IPS-15b (cell line): Measurements from ENCODE around the gene RASGEF1C.
A peak's percentile ranks its signal among the peaks of the same experiment; 100 is the strongest.

ENCODE experiments used
- H3K27me3 ChIP-seq: one replicate; pipeline ENCODE4 v1.6.1; 2013; ENCODE audit warnings: low read length; ENCODE audit not compliant: control insufficient read depth, insufficient read depth
- H3K36me3 ChIP-seq: one replicate; pipeline ENCODE4 v1.6.1; 2013; ENCODE audit warnings: low read length; ENCODE audit not compliant: control insufficient read depth, insufficient read depth
- H3K4me1 ChIP-seq: one replicate; pipeline ENCODE4 v1.6.1; 2013; ENCODE audit warnings: mild to moderate bottlenecking, low read length; ENCODE audit not compliant: control insufficient read depth, insufficient read depth
- H3K4me3 ChIP-seq: one replicate; pipeline ENCODE4 v1.5.1; 2013; ENCODE audit warnings: low read depth, low read length
- H3K9ac ChIP-seq: one replicate; pipeline ENCODE4 v1.6.1; 2013; ENCODE audit warnings: low read depth, mild to moderate bottlenecking, low read length
- H3K9me3 ChIP-seq: one replicate; pipeline ENCODE4 v1.6.1; 2013; ENCODE audit warnings: mild to moderate bottlenecking, low read length; ENCODE audit not compliant: control insufficient read depth, insufficient read depth

Gene RASGEF1C

DNA sequence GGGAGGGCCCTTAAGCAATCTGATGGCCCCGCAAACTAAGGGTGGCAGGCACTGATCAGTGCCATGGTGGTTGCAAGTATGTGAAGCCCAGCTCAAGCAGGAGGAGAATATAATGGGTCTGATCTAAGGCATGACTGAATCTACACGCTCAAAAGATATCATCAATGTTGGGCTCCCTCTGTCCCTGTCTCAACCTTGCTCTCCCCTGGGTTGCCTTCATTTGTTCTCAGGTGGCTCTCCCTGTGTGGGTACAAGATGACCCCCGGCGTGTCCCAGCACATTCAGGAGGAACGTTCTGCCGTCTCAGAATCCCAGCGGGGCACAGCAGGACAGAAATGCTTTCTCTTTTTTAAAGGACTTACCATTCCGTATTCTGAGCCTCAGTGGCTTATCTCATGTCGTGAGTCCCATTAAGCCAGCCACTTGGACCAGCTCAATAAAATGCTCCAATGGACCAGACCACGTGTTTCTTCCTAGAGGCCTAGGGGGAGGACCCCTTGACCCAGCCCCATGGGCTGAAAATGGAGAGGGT, 125.4 kb downstream of the RASGEF1C start:
- Histone ChIP-seq H3K4me3 (no peak overlapping the region), H3K9me3 (no peaks in the 10 kb centered on the region), H3K4me1 (peaks cover 34% of the 10 kb centered on the region), H3K36me3 (peaks cover 2% of the 10 kb centered on the region), H3K9ac (no peak overlapping the region), H3K27me3 (peaks cover 4% of the 10 kb centered on the region)

- peaks cover 4% of the 10 kb centered on the region for H3K27me3 ChIP-seq
- peaks cover 31% of the 10 kb centered on the region for H3K4me1 ChIP-seq
- no peak overlapping the region for H3K9ac ChIP-seq
- H3K4me3 ChIP-seq: peak overlapping the region; percentile 9
- no peaks in the 10 kb centered on the region for H3K9me3 ChIP-seq
- H3K36me3 ChIP-seq: peaks cover 2% of the 10 kb centered on the region
Measured at GRCh38 chr5:180082633-180083420, 126.2 kb downstream of the RASGEF1C start.

DNA sequence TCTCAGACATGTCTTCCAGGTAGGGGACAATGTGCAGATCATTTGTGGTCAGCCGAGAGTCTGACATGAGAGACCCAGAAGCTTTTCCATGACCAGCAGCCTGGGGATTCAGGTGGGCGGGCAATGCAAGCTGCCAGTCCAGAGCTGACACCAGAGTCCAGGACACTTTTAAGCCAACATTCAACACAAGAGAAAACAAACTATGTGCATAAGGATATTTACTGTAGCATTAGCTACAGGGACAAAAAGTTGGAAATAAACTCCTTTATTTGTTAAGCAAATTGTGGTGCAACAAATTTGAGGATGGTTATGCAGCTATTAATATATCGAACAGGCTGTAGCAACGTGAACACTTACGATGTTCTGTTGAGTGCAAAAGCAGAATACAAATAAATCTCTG, 127.5 kb downstream of the RASGEF1C start:
- no peak overlapping the region for H3K9ac ChIP-seq
- peaks cover 4% of the 10 kb centered on the region for H3K27me3 ChIP-seq
- no peaks in the 10 kb centered on the region for H3K9me3 ChIP-seq
- no peak overlapping the region for H3K4me3 ChIP-seq
- peaks cover 31% of the 10 kb centered on the region for H3K4me1 ChIP-seq
- H3K36me3 ChIP-seq: peaks cover 2% of the 10 kb centered on the region

GRCh38 chr5:180080486-180081280, 128.3 kb downstream of the RASGEF1C start:
- H3K27me3 ChIP-seq: peaks cover 4% of the 10 kb centered on the region
- H3K4me1 ChIP-seq: peaks cover 29% of the 10 kb centered on the region
- no peak overlapping the region for H3K4me3 ChIP-seq
- H3K36me3 ChIP-seq: peaks cover 2% of the 10 kb centered on the region
- H3K9me3 ChIP-seq: no peaks in the 10 kb centered on the region
- no peak overlapping the region for H3K9ac ChIP-seq

DNA sequence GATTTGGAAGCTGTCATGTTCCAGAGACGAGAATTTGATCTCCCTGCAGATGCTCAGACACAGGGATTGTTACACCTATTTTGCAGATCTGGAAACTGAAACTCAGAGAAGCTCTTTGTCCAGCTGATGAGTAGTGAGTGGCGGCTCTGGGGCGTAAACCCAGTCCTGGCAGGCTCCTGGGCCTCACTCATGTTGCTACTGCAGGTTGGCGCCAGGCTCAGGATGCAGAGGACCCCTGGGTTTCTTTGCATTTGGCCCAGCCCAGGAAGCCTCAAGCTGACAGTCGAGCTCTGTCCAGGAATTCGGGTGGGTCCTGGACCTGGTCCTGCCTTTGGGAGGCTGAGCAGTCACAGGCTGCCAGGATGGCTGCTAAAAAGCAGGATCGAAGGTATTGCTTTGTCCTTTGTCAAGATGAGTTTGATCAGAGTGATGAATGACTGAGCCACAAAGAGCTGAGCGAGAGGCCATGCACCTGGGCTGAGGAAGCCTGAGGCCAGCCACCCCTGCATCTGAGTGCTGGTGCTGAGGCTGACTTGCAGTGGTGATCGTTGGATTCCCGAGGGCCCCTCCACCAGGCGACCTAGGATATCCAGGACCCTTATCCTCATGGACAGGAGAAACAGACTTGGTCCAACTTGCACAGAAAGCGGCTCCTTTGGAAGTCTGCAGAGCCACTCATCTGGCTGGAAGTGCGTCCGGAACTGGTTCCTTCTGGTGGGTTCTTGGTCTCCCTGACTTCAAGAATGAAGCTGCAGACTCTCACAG, 129.1 kb downstream of the RASGEF1C start:
- Histone ChIP-seq H3K9me3 (no peaks in the 10 kb centered on the region), H3K27me3 (peaks cover 6% of the 10 kb centered on the region), H3K4me1 (peaks cover 22% of the 10 kb centered on the region), H3K9ac (no peak overlapping the region), H3K4me3 (no peak overlapping the region), H3K36me3 (peaks cover 2% of the 10 kb centered on the region)

DNA sequence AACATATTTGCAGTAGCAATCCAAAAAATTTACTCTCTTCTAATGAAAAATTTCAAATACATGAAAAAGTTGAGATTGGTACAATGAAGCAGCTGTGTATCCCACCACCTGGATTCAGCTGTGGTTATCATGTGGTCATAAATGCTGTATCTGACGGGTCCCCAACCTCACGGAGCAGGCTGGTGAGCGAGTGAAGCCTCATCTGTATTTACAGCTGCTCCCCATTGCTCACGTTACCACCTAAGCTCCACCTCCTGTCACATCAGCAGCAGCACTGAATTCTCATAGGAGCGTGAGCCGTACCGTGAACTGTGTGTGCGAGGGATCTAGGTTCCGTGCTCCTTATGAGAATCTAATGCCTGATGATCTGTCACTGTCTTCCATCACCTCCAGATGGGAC, 130.7 kb downstream of the RASGEF1C start:
- Histone ChIP-seq H3K9ac (no peak overlapping the region), H3K27me3 (peaks cover 17% of the 10 kb centered on the region), H3K36me3 (peaks cover 2% of the 10 kb centered on the region), H3K4me3 (no peak overlapping the region), H3K4me1 (peaks cover 7% of the 10 kb centered on the region), H3K9me3 (no peaks in the 10 kb centered on the region)

DNA sequence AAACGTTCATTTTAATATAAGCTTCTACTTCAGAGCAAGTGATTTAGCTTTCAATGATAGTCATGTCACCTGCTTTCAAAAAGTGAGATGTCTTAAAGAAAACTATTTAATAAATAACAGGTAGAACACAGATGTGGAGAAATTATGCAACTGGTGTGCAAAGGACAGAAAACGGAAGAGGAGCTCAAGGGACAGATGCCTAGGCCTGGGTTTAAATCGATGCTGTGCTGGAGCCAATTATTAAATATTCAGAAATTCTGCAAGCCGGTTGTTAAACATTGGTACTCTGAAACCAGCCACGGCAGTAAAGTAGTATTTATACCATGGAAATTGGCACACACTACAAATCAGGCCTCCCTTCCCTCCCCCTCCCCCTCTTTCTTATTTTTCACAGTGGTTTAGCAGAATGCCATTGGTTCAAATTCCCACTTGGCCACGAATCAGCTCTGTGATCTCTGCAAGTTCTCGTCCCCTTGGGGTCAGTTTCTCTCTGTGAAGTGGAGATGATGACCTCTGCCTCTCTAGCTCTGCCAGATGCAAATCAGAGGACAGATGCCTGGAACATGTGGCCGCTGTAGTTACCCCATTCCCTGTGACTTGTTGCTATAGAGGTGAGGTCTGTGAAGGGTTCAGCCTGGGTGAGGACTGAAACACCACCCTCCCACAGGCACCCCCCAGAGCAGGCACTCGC, 131.3 kb downstream of the RASGEF1C start:
- Histone ChIP-seq H3K9ac (no peak overlapping the region), H3K4me1 (peaks cover 3% of the 10 kb centered on the region), H3K4me3 (no peak overlapping the region), H3K36me3 (peaks cover 2% of the 10 kb centered on the region), H3K9me3 (peaks cover 2% of the 10 kb centered on the region), H3K27me3 (peaks cover 21% of the 10 kb centered on the region)

- Histone ChIP-seq H3K4me3 (no peak overlapping the region), H3K27me3 (peaks cover 28% of the 10 kb centered on the region), H3K9ac (no peak overlapping the region), H3K36me3 (peaks cover 2% of the 10 kb centered on the region), H3K9me3 (peaks cover 8% of the 10 kb centered on the region), H3K4me1 (no peaks in the 10 kb centered on the region)
Measured at GRCh38 chr5:180075703-180076102, 133.3 kb downstream of the RASGEF1C start.

- peaks cover 2% of the 10 kb centered on the region for H3K36me3 ChIP-seq
- H3K9me3 ChIP-seq: peaks cover 8% of the 10 kb centered on the region
- no peak overlapping the region for H3K9ac ChIP-seq
- H3K4me1 ChIP-seq: peaks cover 7% of the 10 kb centered on the region
- no peak overlapping the region for H3K4me3 ChIP-seq
- H3K27me3 ChIP-seq: peaks cover 27% of the 10 kb centered on the region
Measured at GRCh38 chr5:180074462-180074861, 134.5 kb downstream of the RASGEF1C start.

GRCh38 chr5:180072556-180072955, 136.5 kb downstream of the RASGEF1C start:
- Histone ChIP-seq H3K9ac (no peak overlapping the region), H3K9me3 (peaks cover 8% of the 10 kb centered on the region), H3K4me1 (peaks cover 23% of the 10 kb centered on the region), H3K4me3 (no peak overlapping the region), H3K36me3 (no peaks in the 10 kb centered on the region), H3K27me3 (peaks cover 24% of the 10 kb centered on the region)

- Histone ChIP-seq H3K9me3 (peaks cover 8% of the 10 kb centered on the region), H3K9ac (no peak overlapping the region), H3K4me1 (peaks cover 23% of the 10 kb centered on the region), H3K36me3 (no peaks in the 10 kb centered on the region), H3K27me3 (peaks cover 24% of the 10 kb centered on the region), H3K4me3 (no peak overlapping the region)
Measured at GRCh38 chr5:180072256-180072548, 136.8 kb downstream of the RASGEF1C start.
